WTC11 (cell line): ENCODE results near the gene SLIRP. TPM values are rescaled to one million over a fixed set of nuclear protein-coding genes. Genes with fewer than 3 reads are reported as not detected.

Experiments
- ATAC-seq: fragments of 200-7000 bp; cut with Tn5 transposase; 2 replicates; pipeline ENCODE4 v1.10.0; 2021; ENCODE audit warnings: mild to moderate bottlenecking, moderate library complexity
- CTCF ChIA-PET: fragments of 300-600 bp; sonication (Branson Sonifier 250); formaldehyde crosslinking; loops from one replicate; lab custom pipeline; 2021; ENCODE audit warnings: antibody characterized with exemption; lab: Charles Lee
- POLR2A ChIA-PET: fragments of 350-600 bp; sonication (Branson Sonifier 250); formaldehyde crosslinking; loops from one replicate; lab custom pipeline; 2021; ENCODE audit warnings: antibody characterized with exemption; lab: Charles Lee
- DNase-seq: peaks from one replicate; pipeline ENCODE4 v3.0.0; 2021; ENCODE audit warnings: low spot score
- H3K27ac Mint-ChIP-seq: 2 replicates; pipeline ENCODE4 v1.8.0; 2021; ENCODE audit warnings: mixed read lengths
- H3K27me3 Mint-ChIP-seq: 2 replicates; pipeline ENCODE4 v1.8.0; 2021; ENCODE audit warnings: low read depth, mild to moderate bottlenecking, moderate library complexity, mixed read lengths
- H3K36me3 Mint-ChIP-seq: 2 replicates; pipeline ENCODE4 v1.8.0; 2021; ENCODE audit warnings: mixed read lengths
- H3K4me1 Mint-ChIP-seq: 2 replicates; pipeline ENCODE4 v1.8.0; 2022; ENCODE audit warnings: mixed read lengths
- H3K4me3 Mint-ChIP-seq: 2 replicates; pipeline ENCODE4 v1.8.0; 2021; ENCODE audit warnings: mild to moderate bottlenecking, moderate library complexity, mixed read lengths
- H3K9me3 Mint-ChIP-seq: 2 replicates; pipeline ENCODE4 v1.8.0; 2021; ENCODE audit warnings: mixed read lengths
- ATF1 ChIP-seq: sonication (generic); formaldehyde crosslinking; IDR thresholded peaks from 2 replicates; pipeline ENCODE4 v1.8.1; 2023; ENCODE audit warnings: mild to moderate bottlenecking, moderate library complexity, missing genetic modification reagents
- CBFB ChIP-seq: sonication (generic); formaldehyde crosslinking; IDR thresholded peaks from 2 replicates; pipeline ENCODE4 v1.8.1; 2022; ENCODE audit warnings: mild to moderate bottlenecking, low read depth, missing genetic modification reagents
- CREB1 ChIP-seq: sonication (generic); formaldehyde crosslinking; IDR thresholded peaks from 2 replicates; pipeline ENCODE4 v1.8.0; 2023; ENCODE audit warnings: mild to moderate bottlenecking, missing genetic modification reagents
- E2F1 ChIP-seq: sonication (generic); formaldehyde crosslinking; IDR thresholded peaks from 2 replicates; pipeline ENCODE4 v1.8.0; 2022; ENCODE audit warnings: mild to moderate bottlenecking, missing genetic modification reagents
- ELF4 ChIP-seq: sonication (generic); formaldehyde crosslinking; IDR thresholded peaks from 2 replicates; pipeline ENCODE4 v1.8.1; 2022; ENCODE audit warnings: low read depth, mild to moderate bottlenecking, moderate library complexity, missing genetic modification reagents
- EMX1 ChIP-seq: fragments of 250-450 bp; sonication (Bioruptor Pico); IDR thresholded peaks from 2 replicates; pipeline ENCODE4 v1.8.0; 2021; ENCODE audit warnings: mild to moderate bottlenecking
- FOXP4 ChIP-seq: sonication (generic); formaldehyde crosslinking; IDR thresholded peaks from 2 replicates; pipeline ENCODE4 v1.8.0; 2022; ENCODE audit warnings: mild to moderate bottlenecking, missing genetic modification reagents
- GRHL2 ChIP-seq: fragments of 250-450 bp; sonication (Bioruptor Pico); IDR thresholded peaks from 2 replicates; pipeline ENCODE4 v1.8.0; 2022; ENCODE audit warnings: mild to moderate bottlenecking, moderate library complexity; ENCODE audit not compliant: insufficient replicate concordance, severe bottlenecking
- GTF2I ChIP-seq: fragments of 250-450 bp; sonication (Bioruptor Pico); conservative IDR thresholded peaks from 2 replicates; pipeline ENCODE4 v1.4.0; 2021; ENCODE audit warnings: mild to moderate bottlenecking
- IRF1 ChIP-seq: sonication (generic); formaldehyde crosslinking; IDR thresholded peaks from 2 replicates; pipeline ENCODE4 v1.8.0; 2023; ENCODE audit warnings: missing genetic modification reagents
- IRF2 ChIP-seq: sonication (generic); formaldehyde crosslinking; IDR thresholded peaks from 2 replicates; pipeline ENCODE4 v1.8.0; 2022; ENCODE audit warnings: low read depth, missing genetic modification reagents, borderline replicate concordance
- MLX ChIP-seq: sonication (generic); formaldehyde crosslinking; IDR thresholded peaks from 2 replicates; pipeline ENCODE4 v1.8.1; 2023; ENCODE audit warnings: mild to moderate bottlenecking, missing genetic modification reagents, moderate library complexity
- MYBL2 ChIP-seq: sonication (generic); formaldehyde crosslinking; IDR thresholded peaks from 2 replicates; pipeline ENCODE4 v1.8.1; 2023; ENCODE audit warnings: mild to moderate bottlenecking, moderate library complexity, missing genetic modification reagents
- RORB ChIP-seq: fragments of 250-450 bp; sonication (Bioruptor Pico); IDR thresholded peaks from 2 replicates; pipeline ENCODE4 v1.9.0; 2021; ENCODE audit warnings: mild to moderate bottlenecking
- SMAD3 ChIP-seq: sonication (generic); formaldehyde crosslinking; IDR thresholded peaks from 2 replicates; pipeline ENCODE4 v1.8.0; 2022; ENCODE audit warnings: missing genetic modification reagents, mild to moderate bottlenecking, borderline replicate concordance
- SP1 ChIP-seq: sonication (generic); formaldehyde crosslinking; conservative IDR thresholded peaks from 2 replicates; pipeline ENCODE4 v1.8.1; 2022; ENCODE audit warnings: missing genetic modification reagents
- STAT6 ChIP-seq: sonication (generic); formaldehyde crosslinking; conservative IDR thresholded peaks from 2 replicates; pipeline ENCODE4 v1.8.1; 2023; ENCODE audit warnings: mild to moderate bottlenecking, low read depth, missing genetic modification reagents, moderate library complexity
- ZNF121 ChIP-seq: sonication (generic); formaldehyde crosslinking; IDR thresholded peaks from 2 replicates; pipeline ENCODE4 v1.8.0; 2023; ENCODE audit warnings: missing genetic modification reagents
- ZNF263 ChIP-seq: sonication (generic); formaldehyde crosslinking; IDR thresholded peaks from 2 replicates; pipeline ENCODE4 v1.8.1; 2022; ENCODE audit warnings: low read depth, mild to moderate bottlenecking, moderate library complexity, missing genetic modification reagents
- ZNF416 ChIP-seq: fragments of 250-450 bp; sonication (Bioruptor Pico); IDR thresholded peaks from 2 replicates; pipeline ENCODE4 v1.9.0; 2021; ENCODE audit warnings: mild to moderate bottlenecking, inconsistent platforms
- total RNA-seq: library from RNA; stranded (reverse); gene quantifications from 3 replicates; pipeline ENCODE4 v1.2.3, GENCODE V29; 2021
- TF ChIP-seq, protein P1 (sequence below): sonication (generic); formaldehyde crosslinking; IDR thresholded peaks from 2 replicates; pipeline ENCODE4 v1.8.0; 2023; ENCODE audit warnings: mild to moderate bottlenecking, missing genetic modification reagents
- TF ChIP-seq, protein P2 (sequence below): sonication (generic); formaldehyde crosslinking; IDR thresholded peaks from 2 replicates; pipeline ENCODE4 v1.8.1; 2023; ENCODE audit warnings: mild to moderate bottlenecking, moderate library complexity, missing genetic modification reagents
- TF ChIP-seq, protein P3 (sequence below): sonication (generic); formaldehyde crosslinking; IDR thresholded peaks from 2 replicates; pipeline ENCODE4 v1.8.1; 2023; ENCODE audit warnings: mild to moderate bottlenecking, missing genetic modification reagents, moderate library complexity

SLIRP gene
- total RNA-seq, 1 experiment from 2014 or later, result 377 TPM

- no peak for TF ChIP-seq E2F1 (CRISPR knock-in tag)
- TF ChIP-seq CBFB, result no peak
- TF ChIP-seq STAT6 (CRISPR knock-in tag), result no peak
- TF ChIP-seq IRF2, result no peak
- TF ChIP-seq CREB1 (CRISPR knock-in tag), result no peak
- no peak for TF ChIP-seq MLX (CRISPR knock-in tag)
- no peak for TF ChIP-seq FOXP4 (CRISPR knock-in tag)
- TF ChIP-seq IRF1 (CRISPR knock-in tag), result no peak
- TF ChIP-seq, protein P1, sequence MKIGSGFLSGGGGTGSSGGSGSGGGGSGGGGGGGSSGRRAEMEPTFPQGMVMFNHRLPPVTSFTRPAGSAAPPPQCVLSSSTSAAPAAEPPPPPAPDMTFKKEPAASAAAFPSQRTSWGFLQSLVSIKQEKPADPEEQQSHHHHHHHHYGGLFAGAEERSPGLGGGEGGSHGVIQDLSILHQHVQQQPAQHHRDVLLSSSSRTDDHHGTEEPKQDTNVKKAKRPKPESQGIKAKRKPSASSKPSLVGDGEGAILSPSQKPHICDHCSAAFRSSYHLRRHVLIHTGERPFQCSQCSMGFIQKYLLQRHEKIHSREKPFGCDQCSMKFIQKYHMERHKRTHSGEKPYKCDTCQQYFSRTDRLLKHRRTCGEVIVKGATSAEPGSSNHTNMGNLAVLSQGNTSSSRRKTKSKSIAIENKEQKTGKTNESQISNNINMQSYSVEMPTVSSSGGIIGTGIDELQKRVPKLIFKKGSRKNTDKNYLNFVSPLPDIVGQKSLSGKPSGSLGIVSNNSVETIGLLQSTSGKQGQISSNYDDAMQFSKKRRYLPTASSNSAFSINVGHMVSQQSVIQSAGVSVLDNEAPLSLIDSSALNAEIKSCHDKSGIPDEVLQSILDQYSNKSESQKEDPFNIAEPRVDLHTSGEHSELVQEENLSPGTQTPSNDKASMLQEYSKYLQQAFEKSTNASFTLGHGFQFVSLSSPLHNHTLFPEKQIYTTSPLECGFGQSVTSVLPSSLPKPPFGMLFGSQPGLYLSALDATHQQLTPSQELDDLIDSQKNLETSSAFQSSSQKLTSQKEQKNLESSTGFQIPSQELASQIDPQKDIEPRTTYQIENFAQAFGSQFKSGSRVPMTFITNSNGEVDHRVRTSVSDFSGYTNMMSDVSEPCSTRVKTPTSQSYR (CRISPR knock-in tag), result no peak
- DNase-seq (no peak), ATAC-seq (no peak)
- H3K36me3 Mint-ChIP-seq, result peaks cover 82% of the 10 kb centered on the region
- no peak overlapping the region for H3K27ac Mint-ChIP-seq
- no peaks in the 10 kb centered on the region for H3K4me1 Mint-ChIP-seq
- no peak overlapping the region for H3K4me3 Mint-ChIP-seq
- no peaks in the 10 kb centered on the region for H3K9me3 Mint-ChIP-seq
- ChIA-PET CTCF (no interaction called here), POLR2A (no interaction called here)
- no peaks in the 10 kb centered on the region for H3K27me3 Mint-ChIP-seq
Measured at GRCh38 chr14:77730976-77731497, 23.1 kb downstream of the SLIRP start.

DNA sequence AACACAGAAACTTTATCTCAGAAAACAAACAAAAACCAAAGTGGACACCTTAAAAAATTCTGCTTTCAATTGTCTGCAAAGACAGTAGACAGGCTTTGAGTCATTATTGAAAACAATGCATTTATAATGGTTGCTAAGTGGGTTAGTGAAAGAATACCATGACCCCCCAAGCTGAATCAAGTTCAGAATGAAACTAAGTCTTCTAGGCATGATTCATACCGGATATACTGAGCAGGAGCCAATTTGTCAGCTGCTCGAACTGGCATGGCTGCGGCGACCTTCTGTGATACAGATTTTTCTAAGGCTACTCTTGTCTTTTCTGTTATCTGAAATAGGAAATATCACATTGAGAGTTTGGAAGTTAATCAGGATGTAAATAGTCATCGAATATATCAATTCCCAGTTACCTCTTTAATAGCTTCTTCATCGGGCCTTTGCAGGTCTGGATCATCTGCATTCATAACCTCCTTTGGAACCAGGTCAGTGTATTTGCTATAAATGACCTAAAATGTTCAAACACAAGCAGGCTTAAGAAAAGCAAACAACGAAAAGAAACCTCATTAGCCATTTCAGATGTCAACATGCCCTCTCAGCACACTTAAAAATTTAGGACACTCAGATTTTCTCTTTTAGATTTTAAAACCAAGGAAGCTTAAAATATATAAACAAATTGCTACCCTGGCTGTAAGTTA lies 30.8 kb downstream of the SLIRP start:
- ChIA-PET CTCF (no interaction called here), POLR2A (no interaction called here)
- peaks cover 53% of the 10 kb centered on the region for H3K36me3 Mint-ChIP-seq
- H3K27me3 Mint-ChIP-seq, result no peaks in the 10 kb centered on the region
- no peak overlapping the region for H3K4me3 Mint-ChIP-seq
- no peak overlapping the region for H3K27ac Mint-ChIP-seq
- no peaks in the 10 kb centered on the region for H3K9me3 Mint-ChIP-seq
- H3K4me1 Mint-ChIP-seq, result no peaks in the 10 kb centered on the region
- ATAC-seq (no peak), DNase-seq (no peak)
- TF ChIP-seq, protein P2, sequence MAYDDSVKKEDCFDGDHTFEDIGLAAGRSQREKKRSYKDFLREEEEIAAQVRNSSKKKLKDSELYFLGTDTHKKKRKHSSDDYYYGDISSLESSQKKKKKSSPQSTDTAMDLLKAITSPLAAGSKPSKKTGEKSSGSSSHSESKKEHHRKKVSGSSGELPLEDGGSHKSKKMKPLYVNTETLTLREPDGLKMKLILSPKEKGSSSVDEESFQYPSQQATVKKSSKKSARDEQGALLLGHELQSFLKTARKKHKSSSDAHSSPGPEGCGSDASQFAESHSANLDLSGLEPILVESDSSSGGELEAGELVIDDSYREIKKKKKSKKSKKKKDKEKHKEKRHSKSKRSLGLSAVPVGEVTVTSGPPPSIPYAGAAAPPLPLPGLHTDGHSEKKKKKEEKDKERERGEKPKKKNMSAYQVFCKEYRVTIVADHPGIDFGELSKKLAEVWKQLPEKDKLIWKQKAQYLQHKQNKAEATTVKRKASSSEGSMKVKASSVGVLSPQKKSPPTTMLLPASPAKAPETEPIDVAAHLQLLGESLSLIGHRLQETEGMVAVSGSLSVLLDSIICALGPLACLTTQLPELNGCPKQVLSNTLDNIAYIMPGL (CRISPR knock-in tag), result no peak
- TF ChIP-seq SMAD3 (CRISPR knock-in tag) (no peak), GRHL2 (no peak), MYBL2 (CRISPR knock-in tag) (no peak), ZNF263 (no peak), RORB (CRISPR knock-in tag) (no peak), ZNF416 (CRISPR knock-in tag) (no peak), ZNF121 (CRISPR knock-in tag) (no peak), ELF4 (CRISPR knock-in tag) (no peak), ATF1 (no peak), GTF2I (CRISPR knock-in tag) (no peak), EMX1 (CRISPR knock-in tag) (no peak), SP1 (CRISPR knock-in tag) (no peak)
- TF ChIP-seq, protein P3, sequence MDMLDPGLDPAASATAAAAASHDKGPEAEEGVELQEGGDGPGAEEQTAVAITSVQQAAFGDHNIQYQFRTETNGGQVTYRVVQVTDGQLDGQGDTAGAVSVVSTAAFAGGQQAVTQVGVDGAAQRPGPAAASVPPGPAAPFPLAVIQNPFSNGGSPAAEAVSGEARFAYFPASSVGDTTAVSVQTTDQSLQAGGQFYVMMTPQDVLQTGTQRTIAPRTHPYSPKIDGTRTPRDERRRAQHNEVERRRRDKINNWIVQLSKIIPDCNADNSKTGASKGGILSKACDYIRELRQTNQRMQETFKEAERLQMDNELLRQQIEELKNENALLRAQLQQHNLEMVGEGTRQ, result no peak
